ENCODE measurements around the gene FRS2.

The FRS2 gene

GRCh38 chr12:69464428-69464827, 5.8 kb upstream of the FRS2 start:
- no peak for DNase-seq (ENCODE audit: low read depth in 2 of 2)

GRCh38 chr12:69466867-69467266, 3.3 kb upstream of the FRS2 start:
- DNase-seq (ENCODE audit: low read depth in 2 of 2), result no peak

GRCh38 chr12:69467366-69467765, 2.8 kb upstream of the FRS2 start:
- no peak for DNase-seq (ENCODE audit: low read depth in 2 of 2)

- DNase-seq (ENCODE audit: low read depth in 2 of 2), result no peak
Observed at GRCh38 chr12:69468237-69469026, 1.8 kb upstream of the FRS2 start.

GRCh38 chr12:69469854-69470188, 367 bp upstream of the FRS2 start:
- no peak for DNase-seq (ENCODE audit: low read depth in 2 of 2)

GRCh38 chr12:69471076-69471430, 865 bp downstream of the FRS2 start:
- no peak for DNase-seq (ENCODE audit: low read depth in 2 of 2)

- DNase-seq (ENCODE audit: low read depth in 2 of 2), result no peak
Observed at GRCh38 chr12:69471667-69472385, 1.6 kb downstream of the FRS2 start.

GRCh38 chr12:69473262-69473661, 3.1 kb downstream of the FRS2 start:
- no peak for DNase-seq (ENCODE audit: low read depth in 2 of 2)

- no peak for DNase-seq (ENCODE audit: low read depth in 2 of 2)
Observed at GRCh38 chr12:69474456-69474855, 4.3 kb downstream of the FRS2 start.

- no peak for DNase-seq (ENCODE audit: low read depth in 2 of 2)
Observed at GRCh38 chr12:69475237-69475975, 5.2 kb downstream of the FRS2 start.

- DNase-seq (ENCODE audit: low read depth in 2 of 2), result no peak
Observed at GRCh38 chr12:69476276-69477017, 6.3 kb downstream of the FRS2 start.

GRCh38 chr12:69479675-69480074, 9.5 kb downstream of the FRS2 start:
- DNase-seq (ENCODE audit: low read depth in 2 of 2), result no peak

- DNase-seq (ENCODE audit: low read depth in 2 of 2), result no peak
Observed at GRCh38 chr12:69480698-69481097, 10.5 kb downstream of the FRS2 start.

- no peak for DNase-seq (ENCODE audit: low read depth in 2 of 2)
Observed at GRCh38 chr12:69481133-69481532, 10.9 kb downstream of the FRS2 start.

GRCh38 chr12:69483700-69484099, 13.5 kb downstream of the FRS2 start:
- no peak for DNase-seq (ENCODE audit: low read depth in 2 of 2)

GRCh38 chr12:69484428-69484827, 14.2 kb downstream of the FRS2 start:
- DNase-seq (ENCODE audit: low read depth in 2 of 2), result no peak

GRCh38 chr12:69490920-69491643, 20.9 kb downstream of the FRS2 start:
- DNase-seq (ENCODE audit: low read depth in 2 of 2), result no peak

- DNase-seq (ENCODE audit: low read depth in 2 of 2), result no peak
Observed at GRCh38 chr12:69492739-69493138, 22.6 kb downstream of the FRS2 start.

- no peak for DNase-seq (ENCODE audit: low read depth in 2 of 2)
Observed at GRCh38 chr12:69495071-69495470, 24.9 kb downstream of the FRS2 start.

- no peak for DNase-seq (ENCODE audit: low read depth in 2 of 2)
Observed at GRCh38 chr12:69497308-69498026, 27.3 kb downstream of the FRS2 start.

- no peak for DNase-seq (ENCODE audit: low read depth in 2 of 2)
Observed at GRCh38 chr12:69500631-69501030, 30.4 kb downstream of the FRS2 start.

Data from stimulated activated CD4-positive, alpha-beta T cell treated with anti-CD3 and anti-CD28 coated beads, Interleukin-1b, Interleukin-23, amount 100 ng/mL, for 4 hours (primary cell).